ENCODE data around the gene ANKRD34C.

The ANKRD34C gene

DNA sequence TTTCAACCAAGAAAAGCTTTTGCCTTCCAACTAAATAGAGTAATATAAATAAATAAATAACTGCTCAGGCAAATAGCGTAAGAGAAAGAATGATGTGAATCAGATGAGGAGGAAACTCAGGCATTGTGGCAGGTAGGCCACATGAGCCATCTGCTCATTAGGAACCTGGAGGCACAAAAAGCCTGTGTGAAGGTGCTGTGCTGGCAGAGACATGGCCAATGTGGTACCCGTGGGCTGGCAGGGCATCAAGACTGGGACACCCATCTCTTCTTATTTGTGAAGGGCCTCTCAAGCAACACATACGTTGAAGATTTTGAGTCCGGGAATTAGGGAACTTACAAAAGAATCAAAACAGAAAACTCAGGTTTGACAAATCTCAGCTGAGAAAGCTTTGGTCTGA, 9.5 kb downstream of the ANKRD34C start:
- DNase-seq (ENCODE audit: extremely low spot score): no peak
- TF ChIP-seq, protein P1, sequence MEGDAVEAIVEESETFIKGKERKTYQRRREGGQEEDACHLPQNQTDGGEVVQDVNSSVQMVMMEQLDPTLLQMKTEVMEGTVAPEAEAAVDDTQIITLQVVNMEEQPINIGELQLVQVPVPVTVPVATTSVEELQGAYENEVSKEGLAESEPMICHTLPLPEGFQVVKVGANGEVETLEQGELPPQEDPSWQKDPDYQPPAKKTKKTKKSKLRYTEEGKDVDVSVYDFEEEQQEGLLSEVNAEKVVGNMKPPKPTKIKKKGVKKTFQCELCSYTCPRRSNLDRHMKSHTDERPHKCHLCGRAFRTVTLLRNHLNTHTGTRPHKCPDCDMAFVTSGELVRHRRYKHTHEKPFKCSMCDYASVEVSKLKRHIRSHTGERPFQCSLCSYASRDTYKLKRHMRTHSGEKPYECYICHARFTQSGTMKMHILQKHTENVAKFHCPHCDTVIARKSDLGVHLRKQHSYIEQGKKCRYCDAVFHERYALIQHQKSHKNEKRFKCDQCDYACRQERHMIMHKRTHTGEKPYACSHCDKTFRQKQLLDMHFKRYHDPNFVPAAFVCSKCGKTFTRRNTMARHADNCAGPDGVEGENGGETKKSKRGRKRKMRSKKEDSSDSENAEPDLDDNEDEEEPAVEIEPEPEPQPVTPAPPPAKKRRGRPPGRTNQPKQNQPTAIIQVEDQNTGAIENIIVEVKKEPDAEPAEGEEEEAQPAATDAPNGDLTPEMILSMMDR (IDR thresholded peaks at IDR 0.05; ENCODE audit: control extremely low read depth, extremely low read depth, low read depth, missing control alignments): no peak
- POLR2A ChIA-PET: no interaction called here
- CTCF ChIA-PET: no interaction called here

DNA sequence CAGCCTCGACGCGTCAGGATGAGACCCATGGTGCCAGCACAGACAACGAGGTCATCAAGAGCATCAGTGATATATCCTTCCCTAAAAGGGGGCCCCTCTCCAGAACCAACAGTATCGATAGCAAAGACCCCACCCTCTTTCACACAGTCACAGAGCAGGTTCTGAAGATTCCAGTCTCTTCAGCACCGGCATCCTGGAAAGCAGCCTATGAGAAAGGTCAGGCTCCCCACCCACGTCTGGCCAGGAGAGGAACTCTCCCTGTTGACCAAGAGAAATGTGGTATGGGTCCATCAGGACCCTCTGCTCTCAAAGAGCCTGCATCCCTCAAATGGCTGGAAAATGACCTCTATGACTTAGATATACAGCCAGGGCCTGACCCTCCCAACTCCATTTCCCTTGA, 11.6 kb downstream of the ANKRD34C start:
- DNase-seq (ENCODE audit: extremely low spot score): no peak
- ChIA-PET POLR2A (no interaction called here), CTCF (interaction anchor here (1.2 kb wide), 1 partner anchor 17 kb away, joined by 4 read pairs; the partner anchor contains the start of gene TMED3)
- TF ChIP-seq, protein P1 (IDR thresholded peaks at IDR 0.05; ENCODE audit: control extremely low read depth, extremely low read depth, low read depth, missing control alignments): no peak

DNA sequence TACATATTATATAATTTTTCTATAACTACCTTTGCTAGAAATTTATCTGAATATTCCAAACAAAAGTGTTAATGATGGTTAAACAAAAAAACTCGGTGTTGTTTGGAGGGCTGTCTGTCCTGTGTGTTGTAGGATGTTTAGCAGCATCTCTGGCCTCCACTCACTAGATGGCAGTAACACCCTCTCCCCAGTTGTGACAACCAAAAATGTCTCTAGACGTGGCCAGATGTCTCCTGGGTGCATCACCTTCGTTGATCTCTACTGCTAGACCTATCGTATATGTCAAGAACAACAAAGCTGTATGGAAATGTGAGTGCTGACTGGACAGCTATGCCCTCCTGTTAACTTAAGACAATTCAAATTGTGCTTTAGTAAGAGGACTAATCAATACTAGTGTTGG, 14.1 kb downstream of the ANKRD34C start:
- no peak for DNase-seq (ENCODE audit: extremely low spot score)
- TF ChIP-seq, protein P1 (IDR thresholded peaks at IDR 0.05; ENCODE audit: control extremely low read depth, extremely low read depth, low read depth, missing control alignments): no peak
- ChIA-PET POLR2A (no interaction called here), CTCF (interaction anchor here (0.9 to 1.8 kb wide), 6 partner anchors 11 to 299 kb away, joined by 3 to 6 read pairs (median 3); no protein-coding TSS in a partner anchor)

DNA sequence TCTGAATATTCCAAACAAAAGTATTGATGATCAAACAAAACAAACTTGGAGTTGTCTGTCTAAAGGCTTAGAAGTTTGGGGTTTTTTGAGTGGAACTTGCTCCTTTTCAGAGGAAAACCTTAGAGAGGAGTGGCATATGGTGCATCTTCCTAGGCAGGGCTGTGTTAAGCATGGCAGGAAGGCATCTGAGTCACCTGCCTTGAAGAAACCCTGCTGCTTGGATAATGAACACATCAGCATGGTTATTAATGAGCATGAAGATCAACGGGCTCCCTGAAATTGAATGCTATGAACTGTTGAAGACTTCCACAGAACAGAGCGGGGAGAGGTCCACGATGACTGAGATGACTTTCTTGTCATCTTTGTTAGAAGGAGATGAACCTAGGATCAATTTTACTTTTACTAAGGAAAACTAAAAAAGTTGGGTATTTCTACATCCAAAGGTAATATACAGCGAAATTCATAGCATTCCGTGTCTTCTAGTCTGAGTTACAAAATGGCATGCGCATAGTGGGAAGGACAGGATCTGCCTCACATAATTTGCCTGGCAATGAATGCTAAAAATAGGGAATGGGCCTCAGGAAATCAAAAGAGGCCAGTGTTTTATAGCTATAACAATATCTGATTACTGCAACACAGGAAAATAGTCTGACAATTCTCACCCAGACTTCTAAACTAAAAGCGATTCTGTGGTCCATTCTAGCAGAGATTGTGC, 16.8 kb downstream of the ANKRD34C start:
- no peak for DNase-seq (ENCODE audit: extremely low spot score)
- TF ChIP-seq, protein P1 (IDR thresholded peaks at IDR 0.05; ENCODE audit: control extremely low read depth, extremely low read depth, low read depth, missing control alignments): no peak
- CTCF ChIA-PET: interaction anchor here (1.1 kb wide), 1 partner anchor 79 kb away, joined by 3 read pairs; no protein-coding TSS in a partner anchor
- POLR2A ChIA-PET: no interaction called here

DNA sequence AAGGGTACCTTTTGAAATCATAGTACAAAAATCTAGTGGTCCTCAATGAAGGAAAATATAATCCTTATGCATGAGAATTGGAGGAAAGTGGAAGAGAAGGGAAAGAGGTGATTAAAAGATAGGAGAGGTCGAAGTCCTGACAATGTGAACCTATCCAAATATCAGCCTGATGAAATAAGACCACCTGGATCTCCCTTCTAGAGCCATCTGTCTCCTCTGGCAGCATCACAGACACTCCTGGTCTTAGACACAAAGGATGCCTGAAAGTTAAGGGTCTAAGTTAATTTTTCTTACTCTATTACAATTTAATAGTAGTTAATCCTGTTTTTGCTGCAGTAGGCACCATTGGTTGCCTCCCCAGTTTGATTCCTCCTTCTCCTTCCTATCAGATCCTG, 17.3 kb downstream of the ANKRD34C start:
- ChIA-PET POLR2A (no interaction called here), CTCF (no interaction called here)
- no peak for DNase-seq (ENCODE audit: extremely low spot score)
- TF ChIP-seq, protein P1 (IDR thresholded peaks at IDR 0.05; ENCODE audit: control extremely low read depth, extremely low read depth, low read depth, missing control alignments): no peak

DNA sequence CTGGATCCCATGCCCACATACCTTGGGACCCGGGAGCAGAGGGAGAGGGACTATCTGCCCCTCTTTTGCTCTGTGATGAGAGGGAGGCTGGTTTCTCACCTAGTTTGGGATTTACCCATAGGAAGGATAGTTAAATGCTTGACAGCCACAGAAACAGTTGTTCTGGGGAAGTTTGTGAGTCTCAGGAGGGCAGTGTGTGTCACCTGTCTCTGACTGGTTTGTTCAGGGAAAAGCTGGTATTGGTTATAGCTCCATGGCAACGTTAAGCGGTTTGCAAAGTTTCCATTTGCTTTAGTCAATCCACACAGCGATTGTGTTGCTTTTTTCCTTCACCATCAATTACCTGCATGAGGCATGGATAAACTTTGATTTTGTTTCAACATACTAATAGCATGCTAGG, 24.7 kb downstream of the ANKRD34C start:
- TF ChIP-seq, protein P1 (IDR thresholded peaks at IDR 0.05; ENCODE audit: control extremely low read depth, extremely low read depth, low read depth, missing control alignments): no peak
- ChIA-PET POLR2A (no interaction called here), CTCF (no interaction called here)
- DNase-seq (ENCODE audit: extremely low spot score): no peak

Measured in GM10248 (cell line).